Large intestine (tissue), 3 donors: ENCODE data around the gene NOTCH2. TPM values are rescaled to one million over a fixed set of nuclear protein-coding genes. Genes with fewer than 3 reads are reported as not detected.

Experiments used
- DNase-seq, 2 donors: peaks; one replicate each; pipeline versions ENCODE4 v3.0.0 to v3.0.0-alpha.2; 2013
- H3K27ac ChIP-seq: one replicate; pipeline ENCODE4 v1.5.1; 2013; ENCODE audit warnings: low read length
- H3K27me3 ChIP-seq: 2 replicates; pipeline ENCODE4 v1.6.1; 2013; ENCODE audit warnings: low read length; ENCODE audit not compliant: control insufficient read depth, insufficient read depth
- H3K36me3 ChIP-seq: 2 replicates; pipeline ENCODE4 v1.6.1; 2013; ENCODE audit warnings: low read length; ENCODE audit not compliant: control insufficient read depth, insufficient read depth
- H3K4me1 ChIP-seq: one replicate; pipeline ENCODE4 v1.6.1; 2013; ENCODE audit warnings: low read length; ENCODE audit not compliant: control insufficient read depth, insufficient read depth
- H3K4me3 ChIP-seq: one replicate; pipeline ENCODE4 v1.5.1; 2013; ENCODE audit warnings: low read length
- H3K9me3 ChIP-seq: one replicate; pipeline ENCODE4 v1.6.1; 2013; ENCODE audit warnings: mild to moderate bottlenecking, low read depth, low read length, moderate library complexity; ENCODE audit not compliant: control insufficient read depth
- WGBS: methylation state at CpG from one replicate; pipeline ENCODE4 v1.1.5; 2013; ENCODE audit warnings: low lambda C conversion rate; ENCODE audit not compliant: insufficient coverage; 5-methylcytosine and 5-hydroxymethylcytosine counted together
- polyA plus RNA-seq: library from polyadenylated mRNA; unstranded; fragments of 120-200 nt; gene quantifications from one replicate; pipeline ENCODE4 v1.2.1, GENCODE V29; 2013

Gene NOTCH2
- polyA plus RNA-seq, 1 donor = 22.6 TPM

DNA sequence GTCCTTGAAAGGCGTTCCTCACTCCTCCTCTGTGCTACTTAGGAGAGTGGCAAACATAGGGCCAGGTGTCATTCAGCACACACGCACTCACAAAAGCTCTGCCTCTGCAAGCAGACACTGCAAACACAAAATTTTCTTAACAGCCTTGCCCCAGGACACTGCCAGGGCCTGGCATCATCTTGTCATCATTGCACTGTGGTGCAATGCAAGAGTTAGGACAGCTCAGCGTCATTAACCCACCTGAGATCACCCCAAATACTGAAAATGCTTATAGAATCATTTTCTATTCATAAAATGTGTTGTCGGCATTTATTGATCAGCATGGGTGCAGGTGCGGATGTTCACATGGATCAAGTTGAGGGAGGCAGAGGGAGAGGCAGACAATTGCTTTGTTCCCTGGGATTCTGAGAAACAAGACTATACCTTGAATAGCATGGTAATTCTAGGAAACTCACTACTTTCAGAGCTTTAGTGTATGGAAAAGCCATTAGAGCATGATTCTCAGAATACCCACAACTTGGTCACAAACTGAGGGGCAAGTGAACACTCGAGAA is 176.1 kb downstream of the NOTCH2 start:
- 100% methylated on average over 2 of the region's 6 CpGs for WGBS
- Histone ChIP-seq H3K9me3 (peaks cover 6% of the 10 kb centered on the region), H3K4me1 (no peaks in the 10 kb centered on the region), H3K4me3 (no peak overlapping the region), H3K27ac (no peak overlapping the region), H3K36me3 (no peaks in the 10 kb centered on the region), H3K27me3 (no peaks in the 10 kb centered on the region)
- DNase-seq = no peak

DNA sequence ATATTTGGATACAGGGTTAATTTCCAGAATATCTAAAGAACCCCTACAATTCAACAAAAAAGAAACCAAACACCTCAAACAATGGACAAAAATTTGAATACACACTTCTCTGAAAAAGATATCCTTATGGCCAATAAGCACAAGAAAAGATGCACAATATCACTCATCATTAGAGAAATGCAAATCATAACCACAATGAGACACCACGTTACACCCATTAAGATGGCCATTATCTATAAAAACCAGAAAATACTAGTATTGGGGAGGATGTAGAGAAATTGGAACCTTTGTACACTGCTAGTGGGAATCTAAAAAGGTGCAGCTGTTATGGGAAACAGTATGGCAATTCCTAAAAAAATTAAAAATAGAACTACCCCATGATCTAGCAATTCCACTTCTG is 178.1 kb downstream of the NOTCH2 start:
- no peak overlapping the region for H3K27ac ChIP-seq
- no peaks in the 10 kb centered on the region for H3K36me3 ChIP-seq
- H3K4me3 ChIP-seq = no peak overlapping the region
- no peaks in the 10 kb centered on the region for H3K4me1 ChIP-seq
- WGBS = no CpG with 5 or more reads among the region's 1 CpG
- H3K9me3 ChIP-seq = peaks cover 7% of the 10 kb centered on the region
- DNase-seq = no peak
- H3K27me3 ChIP-seq = no peaks in the 10 kb centered on the region

DNA sequence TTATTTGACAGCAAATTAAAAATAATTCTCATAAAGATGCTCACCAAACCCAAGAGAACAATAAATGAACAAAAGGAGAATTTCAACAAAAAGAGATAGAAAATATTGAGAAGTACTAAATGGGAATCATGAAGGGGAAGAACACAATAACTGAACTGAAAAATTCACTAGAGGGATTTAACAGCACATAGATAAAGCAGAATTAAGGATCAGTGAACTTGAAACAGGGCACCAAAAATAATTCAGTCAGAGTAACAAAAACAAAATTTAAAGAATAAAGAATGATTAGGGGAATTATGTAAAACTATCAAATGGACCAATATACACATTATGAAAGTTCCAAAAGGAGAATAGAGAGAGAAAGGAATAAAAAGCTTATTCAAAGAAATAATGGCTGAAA is 181.0 kb downstream of the NOTCH2 start:
- no peak for DNase-seq
- Histone ChIP-seq H3K4me1 (no peaks in the 10 kb centered on the region), H3K27ac (no peak overlapping the region), H3K36me3 (no peaks in the 10 kb centered on the region), H3K9me3 (peaks cover 4% of the 10 kb centered on the region), H3K27me3 (no peaks in the 10 kb centered on the region), H3K4me3 (no peak overlapping the region)

DNA sequence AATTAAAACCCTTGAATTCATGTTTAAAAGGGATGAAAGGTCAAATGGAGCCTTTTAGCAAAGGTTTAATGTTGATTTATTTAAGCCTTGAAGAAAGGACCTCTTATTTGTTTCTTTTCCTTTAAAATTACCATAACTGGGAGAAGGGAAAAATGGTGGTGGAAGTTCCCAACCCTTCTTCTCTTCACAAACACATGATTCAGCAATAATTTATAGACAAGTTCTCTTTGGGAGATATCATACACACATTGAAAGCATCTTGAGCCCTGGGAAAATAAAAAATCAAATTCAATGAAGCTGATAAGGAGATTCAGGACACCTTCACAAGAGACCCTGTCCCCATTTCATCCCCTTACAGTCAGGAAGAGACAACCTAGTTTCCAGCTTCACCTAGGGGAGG is 182.0 kb downstream of the NOTCH2 start:
- H3K9me3 ChIP-seq = peaks cover 4% of the 10 kb centered on the region
- DNase-seq = no peak
- H3K36me3 ChIP-seq = no peaks in the 10 kb centered on the region
- no peak overlapping the region for H3K27ac ChIP-seq
- H3K4me3 ChIP-seq = no peak overlapping the region
- H3K27me3 ChIP-seq = no peaks in the 10 kb centered on the region
- no peaks in the 10 kb centered on the region for H3K4me1 ChIP-seq

DNA sequence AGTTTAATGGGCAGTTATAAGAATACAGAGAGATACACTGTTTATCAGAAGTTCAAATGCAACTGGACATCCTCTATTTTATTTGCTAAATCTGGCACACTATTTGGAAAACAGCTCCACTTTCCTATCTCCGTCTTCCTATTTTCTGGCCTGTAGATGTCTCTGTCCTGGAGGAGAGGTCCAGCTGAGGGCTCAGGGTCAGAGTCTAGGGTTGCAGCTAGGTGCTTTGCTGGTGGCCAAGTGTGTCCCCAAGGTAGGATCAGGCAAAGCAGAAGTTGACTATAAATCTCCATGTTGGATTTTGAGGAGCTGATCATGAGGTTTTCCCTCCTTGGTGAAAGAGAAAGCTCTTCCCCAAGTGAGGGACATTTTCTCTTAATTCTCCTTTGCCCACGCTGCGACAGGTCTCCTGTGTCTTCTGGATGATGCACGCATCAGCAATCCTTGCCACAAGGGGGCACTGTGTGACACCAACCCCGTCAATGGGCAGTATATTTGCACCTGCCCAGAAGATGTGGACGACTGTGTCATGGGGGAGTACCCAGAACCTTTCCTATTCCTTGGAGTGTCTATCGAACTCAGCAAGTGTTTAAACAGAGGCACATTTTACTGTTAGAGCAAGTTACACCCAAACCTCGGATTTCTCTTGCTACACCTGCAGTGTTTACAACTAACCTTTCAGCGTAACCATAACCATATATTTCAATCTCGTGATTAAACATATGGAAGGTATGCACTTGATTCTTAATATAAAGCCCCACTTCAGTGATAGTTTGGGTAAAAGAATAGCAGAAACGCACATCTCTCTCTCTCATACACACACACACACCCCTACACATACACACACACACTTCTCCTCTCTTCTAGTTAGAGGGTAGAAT is 183.3 kb downstream of the NOTCH2 start:
- DNase-seq = no peak
- Histone ChIP-seq H3K36me3 (no peaks in the 10 kb centered on the region), H3K4me3 (no peak overlapping the region), H3K4me1 (no peaks in the 10 kb centered on the region), H3K27me3 (no peaks in the 10 kb centered on the region), H3K27ac (no peak overlapping the region), H3K9me3 (peaks cover 4% of the 10 kb centered on the region)
- no CpG with 5 or more reads among the region's 11 CpGs for WGBS

DNA sequence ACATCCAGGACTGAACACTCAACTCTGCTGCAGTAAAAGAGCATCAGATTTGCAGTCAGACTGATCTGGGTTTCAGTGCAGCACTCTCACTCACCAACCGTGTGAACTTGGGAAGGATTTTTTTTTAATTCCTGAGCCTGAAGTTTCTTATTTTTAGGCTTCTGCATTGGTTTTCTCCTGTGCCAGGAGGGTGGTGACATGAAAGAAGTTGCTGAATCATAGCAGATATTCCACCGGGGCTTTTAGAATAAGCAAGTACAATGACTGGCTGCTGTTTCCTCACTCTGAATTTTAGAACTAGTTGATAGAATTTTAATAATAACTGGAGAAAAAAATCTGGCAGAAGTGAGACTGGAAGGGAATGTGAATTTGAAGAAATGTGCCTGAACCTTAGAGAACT is 184.8 kb downstream of the NOTCH2 start:
- Histone ChIP-seq H3K4me3 (no peak overlapping the region), H3K27me3 (no peaks in the 10 kb centered on the region), H3K27ac (no peak overlapping the region), H3K9me3 (peaks cover 4% of the 10 kb centered on the region), H3K36me3 (no peaks in the 10 kb centered on the region), H3K4me1 (no peaks in the 10 kb centered on the region)
- no peak for DNase-seq
- WGBS = 67% methylated on average over 1 of the region's 2 CpGs

DNA sequence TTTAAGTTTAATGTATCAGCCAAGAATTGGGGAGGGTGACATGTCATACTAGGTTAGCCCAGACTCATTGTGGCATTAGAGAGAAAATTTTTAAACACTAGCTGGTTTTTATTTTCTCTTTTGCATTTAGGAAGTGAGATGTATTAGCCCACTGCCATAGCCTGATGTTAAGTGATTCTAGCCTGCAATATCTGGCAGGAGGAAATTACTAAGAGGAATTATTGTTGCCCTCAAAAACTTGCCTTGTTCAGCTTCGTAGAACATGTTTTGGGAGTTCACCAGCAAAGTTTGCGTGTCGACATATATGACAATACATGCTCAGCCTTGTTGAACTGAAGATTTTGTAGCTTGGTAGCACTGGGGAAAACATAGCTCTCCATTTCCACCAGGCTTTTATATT is 185.6 kb downstream of the NOTCH2 start:
- peaks cover 4% of the 10 kb centered on the region for H3K9me3 ChIP-seq
- no peaks in the 10 kb centered on the region for H3K4me1 ChIP-seq
- no peaks in the 10 kb centered on the region for H3K27me3 ChIP-seq
- H3K4me3 ChIP-seq = no peak overlapping the region
- no peak for DNase-seq
- H3K36me3 ChIP-seq = no peaks in the 10 kb centered on the region
- WGBS = no CpG with 5 or more reads among the region's 3 CpGs
- H3K27ac ChIP-seq = no peak overlapping the region

DNA sequence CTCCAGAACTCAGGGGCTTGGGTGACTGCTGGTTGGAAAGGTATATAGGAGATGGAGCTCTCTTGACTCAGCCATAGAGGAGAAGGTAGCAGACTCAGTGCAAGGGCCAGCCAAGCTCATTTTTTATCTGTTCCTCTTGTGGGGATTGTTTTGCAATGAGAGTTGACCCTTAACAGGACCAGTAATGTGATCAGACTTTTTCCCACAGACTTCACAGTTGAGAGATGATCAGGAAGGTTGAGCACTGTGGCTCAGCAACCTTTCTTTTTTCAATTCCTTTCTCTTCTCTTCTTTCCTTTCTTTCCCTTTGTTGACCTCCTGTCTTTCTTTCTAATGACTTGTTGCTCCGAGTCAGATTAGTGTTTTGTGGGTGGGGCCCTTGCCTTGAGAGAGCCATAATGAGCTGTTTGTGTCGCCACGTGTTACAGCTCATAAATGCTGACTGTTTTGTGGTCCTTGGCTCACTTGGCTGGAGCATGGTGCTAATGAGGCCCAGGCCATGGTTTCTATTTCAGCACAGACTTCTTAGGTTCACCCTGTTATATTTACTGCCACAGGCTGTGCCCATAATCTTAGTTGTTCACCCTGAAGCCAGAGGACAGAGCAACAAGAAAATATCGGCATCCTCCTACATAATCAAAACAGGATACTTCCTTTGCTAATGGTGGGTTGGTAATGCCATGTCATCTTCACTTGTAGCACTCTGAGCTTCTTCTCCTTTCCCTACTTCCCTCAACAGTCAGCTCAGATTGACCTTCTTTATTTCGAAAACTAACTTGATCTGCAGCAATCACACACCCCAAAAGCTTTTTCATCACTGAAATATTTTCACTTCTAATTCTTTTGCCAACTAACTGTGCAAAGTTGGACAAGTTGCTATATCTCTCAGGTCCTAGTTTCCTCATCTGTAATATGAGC is 187.1 kb downstream of the NOTCH2 start:
- Histone ChIP-seq H3K36me3 (no peaks in the 10 kb centered on the region), H3K4me1 (no peaks in the 10 kb centered on the region), H3K9me3 (no peaks in the 10 kb centered on the region), H3K4me3 (no peak overlapping the region), H3K27ac (no peak overlapping the region), H3K27me3 (no peaks in the 10 kb centered on the region)
- WGBS = 0% methylated on average over 1 of the region's 5 CpGs
- DNase-seq = peak in 1 of 2 donors; percentile 27

DNA sequence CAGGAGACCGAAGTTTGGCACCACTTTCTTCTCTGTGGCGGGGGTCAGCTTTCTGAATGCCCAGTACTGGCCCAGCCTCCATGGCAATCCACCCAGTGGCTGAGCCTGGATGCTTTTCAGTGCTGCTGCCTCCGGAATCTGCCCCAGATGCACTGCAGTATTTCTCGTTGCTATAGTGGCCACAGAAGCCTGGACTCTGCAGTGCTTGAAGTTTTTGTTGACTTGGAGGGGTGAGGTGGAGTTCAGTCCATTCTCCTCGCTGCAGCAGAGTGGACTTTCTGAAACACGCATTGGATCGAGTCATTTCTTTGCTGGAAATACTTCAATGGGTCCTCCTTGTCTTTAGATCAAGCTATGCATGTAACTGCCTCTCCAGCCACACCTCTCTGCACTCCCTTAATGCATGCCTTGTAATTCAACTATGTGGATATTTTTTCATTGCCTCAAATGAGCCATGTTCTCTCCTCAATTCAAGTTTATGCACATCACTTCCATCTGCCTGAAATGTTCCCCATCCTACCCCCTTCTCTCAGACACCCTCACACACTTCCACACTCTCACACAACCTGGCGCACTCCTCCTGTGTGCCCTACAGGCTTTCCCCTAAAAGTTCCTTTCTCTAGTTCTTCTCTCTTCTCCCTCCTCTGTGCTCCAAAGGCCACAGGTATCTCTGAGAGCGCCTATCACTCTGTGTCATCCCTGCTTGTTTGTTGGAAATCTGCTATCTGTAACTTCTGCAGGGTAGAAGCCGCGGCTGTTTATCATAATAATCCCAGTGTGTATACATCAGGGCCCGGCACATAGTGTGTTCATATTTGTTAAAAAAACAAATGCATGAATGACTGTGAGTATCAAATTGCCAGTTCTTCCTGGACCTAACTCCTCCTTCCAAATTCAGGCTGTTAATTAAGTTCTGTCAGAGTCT is 189.7 kb downstream of the NOTCH2 start:
- 80% methylated on average over 2 of the region's 12 CpGs for WGBS

DNA sequence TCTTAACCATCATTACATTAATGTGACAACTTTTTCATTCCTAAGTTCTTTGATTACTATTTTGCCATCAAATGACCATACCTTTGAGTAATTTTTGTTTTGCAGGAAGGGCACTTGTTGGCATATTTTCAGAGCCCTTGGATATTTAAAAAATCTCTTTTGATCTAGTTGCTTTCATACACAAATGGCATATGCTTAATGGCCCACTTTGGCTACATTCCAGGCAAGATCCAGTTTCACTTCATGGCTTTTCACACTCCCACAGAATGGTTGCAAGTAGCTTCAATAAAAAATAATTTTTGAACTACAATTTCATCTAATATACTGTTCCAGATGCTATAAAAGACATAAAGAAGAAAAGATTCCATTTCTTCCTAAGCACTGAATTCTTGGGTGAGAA is 191.3 kb downstream of the NOTCH2 start:
- no peak for DNase-seq
- Histone ChIP-seq H3K9me3 (no peaks in the 10 kb centered on the region), H3K36me3 (no peaks in the 10 kb centered on the region), H3K27me3 (no peaks in the 10 kb centered on the region), H3K27ac (no peak overlapping the region), H3K4me1 (no peaks in the 10 kb centered on the region), H3K4me3 (no peak overlapping the region)

More for the DNA sequence above, 189.7 kb downstream of the NOTCH2 start:
- DNase-seq = no peak
- Histone ChIP-seq H3K36me3 (no peaks in the 10 kb centered on the region), H3K9me3 (no peaks in the 10 kb centered on the region), H3K4me1 (no peaks in the 10 kb centered on the region), H3K27me3 (no peaks in the 10 kb centered on the region), H3K27ac (no peak overlapping the region), H3K4me3 (no peak overlapping the region)
